NCI-H345 treated with DMSO at 0.1 percent for 48 hours (cell line): ENCODE results near the gene IL1F10.
"Not testable (repeated sequence)": the region's sequence is repeated elsewhere in the genome, so short reads cannot be mapped to it uniquely, and the experiment has no call there.

Experiments used
- DNase-seq: peaks from one replicate; lab custom pipeline; 2025; ENCODE audit not compliant: unreplicated experiment; lab: John Stamatoyannopoulos, UW

Gene IL1F10

DNA sequence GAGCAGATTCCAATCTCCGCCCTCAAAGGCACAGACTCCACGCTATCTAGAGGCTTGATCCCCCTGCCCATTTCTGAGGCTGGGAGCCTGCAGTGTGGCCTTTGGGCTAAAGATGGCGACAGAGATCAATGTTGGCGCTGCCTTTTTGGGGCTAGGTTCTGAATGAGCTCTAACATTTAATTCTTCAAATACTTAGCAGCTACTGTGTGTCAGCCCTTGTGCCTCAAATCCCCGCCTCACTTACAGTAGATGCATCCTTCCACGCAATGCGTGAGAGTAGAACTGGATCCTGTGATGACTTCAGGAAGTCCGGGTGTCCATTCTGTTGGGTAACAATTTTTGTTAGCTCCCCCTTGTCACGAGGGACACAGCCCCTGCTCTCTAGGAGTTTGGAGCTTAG, 12.4 kb downstream of the IL1F10 start:
- no peak for DNase-seq

DNA sequence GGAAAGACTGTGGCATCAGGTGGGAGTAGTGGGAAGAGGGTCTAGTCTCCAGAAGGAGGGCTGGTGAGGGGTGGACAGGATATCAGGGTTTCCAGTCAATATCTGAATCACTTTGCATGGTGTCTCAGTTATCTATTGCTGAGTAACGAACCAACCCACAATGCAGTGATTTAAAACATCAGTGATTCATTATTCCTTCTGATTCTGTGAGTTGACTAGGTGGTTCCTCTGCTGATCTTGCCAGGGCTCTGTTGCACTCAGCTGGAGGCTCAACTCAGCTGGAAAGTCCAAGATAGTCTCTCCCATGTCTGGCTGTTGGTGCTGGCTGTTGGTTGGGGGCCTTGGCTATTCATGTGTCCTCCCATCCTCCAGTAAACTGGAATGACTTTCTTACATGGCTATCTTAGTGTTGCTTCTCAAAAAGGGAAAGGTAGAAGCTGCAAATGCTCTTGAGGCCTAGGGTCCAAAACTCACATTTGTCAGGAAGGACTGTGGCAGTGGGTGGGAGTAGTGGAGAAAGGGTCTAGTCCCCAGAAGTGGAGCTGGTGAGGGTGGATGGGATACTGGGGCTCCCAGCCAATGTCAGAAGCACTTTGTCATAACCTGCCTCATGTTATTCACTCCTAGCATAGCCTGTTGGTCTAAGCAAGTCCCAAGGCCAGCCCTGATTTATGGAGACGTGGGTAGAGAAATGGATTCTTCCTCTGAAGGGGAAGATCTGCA, 13.9 kb downstream of the IL1F10 start:
- DNase-seq: no peak

DNA sequence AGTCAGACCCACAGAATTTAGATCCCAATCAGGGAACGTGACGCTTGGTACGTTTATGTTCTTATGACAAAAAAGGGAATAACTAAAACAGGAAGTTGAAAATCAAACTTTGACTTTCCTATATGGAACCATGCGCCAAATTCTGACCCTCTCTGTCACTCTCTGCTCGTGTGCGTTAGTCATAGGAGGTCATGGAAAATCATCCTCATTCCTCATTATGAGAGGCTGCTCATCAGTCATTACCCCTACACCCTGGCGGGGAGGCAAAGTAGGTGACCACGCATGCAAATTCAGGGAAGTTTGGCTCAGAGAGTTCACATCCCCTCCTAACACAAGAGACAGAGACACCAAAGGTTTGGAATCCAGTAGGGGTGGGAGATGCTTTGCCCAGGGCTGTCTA, 15.5 kb downstream of the IL1F10 start:
- no peak for DNase-seq

DNA sequence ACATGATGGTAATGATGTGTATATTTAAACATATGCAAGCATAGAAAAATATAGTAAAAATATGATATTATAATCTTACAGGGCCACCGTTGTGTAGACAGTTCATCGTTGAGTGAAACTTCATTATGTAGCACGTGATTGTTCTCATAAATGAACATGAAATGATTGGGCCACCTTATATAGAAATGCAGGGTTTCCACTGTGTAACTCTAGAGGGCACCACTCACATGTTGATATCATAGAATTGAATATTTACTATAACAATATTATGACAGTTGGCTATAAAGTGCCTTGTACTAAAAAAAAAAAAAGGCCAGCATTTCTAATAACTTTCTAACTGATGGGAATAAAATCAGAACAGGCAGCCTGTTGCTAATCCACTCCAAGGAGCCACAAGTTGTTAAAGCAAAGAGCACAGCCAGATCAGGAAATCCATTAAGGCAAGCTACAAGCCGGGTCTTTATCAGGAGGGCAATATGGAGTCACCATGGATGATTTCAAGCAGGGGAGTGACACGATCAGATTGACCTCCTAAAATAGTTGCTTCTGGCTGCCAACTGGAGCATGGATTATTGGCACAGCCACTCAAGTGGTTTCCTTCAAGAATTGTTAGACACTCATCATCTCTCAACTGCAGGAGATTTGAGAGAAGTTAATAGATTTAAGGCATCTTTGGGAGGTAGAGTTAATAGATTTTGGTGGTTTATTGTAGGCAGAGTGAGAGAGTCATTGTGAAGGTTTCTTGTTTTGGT, 16.7 kb downstream of the IL1F10 start:
- no peak for DNase-seq

DNA sequence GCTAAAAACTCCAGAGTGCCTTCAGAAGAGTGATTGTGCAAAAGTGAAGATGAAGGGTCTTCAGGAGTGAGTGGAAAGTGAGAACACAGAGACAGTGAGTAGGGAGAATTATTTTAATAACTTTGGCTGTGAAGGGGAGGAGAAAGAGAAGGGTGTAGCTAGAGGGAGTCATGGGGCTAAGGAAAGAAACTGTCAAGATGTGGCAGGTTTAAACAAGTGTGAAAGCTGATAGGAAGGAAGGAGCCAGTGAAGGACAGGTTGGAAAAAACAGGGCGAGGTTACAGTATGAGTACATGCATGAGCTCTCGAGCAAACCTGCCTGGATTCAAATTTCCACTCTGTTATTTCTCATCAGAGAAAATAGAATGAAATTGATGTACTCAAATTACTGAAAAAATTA, 17.8 kb downstream of the IL1F10 start:
- DNase-seq: no peak

DNA sequence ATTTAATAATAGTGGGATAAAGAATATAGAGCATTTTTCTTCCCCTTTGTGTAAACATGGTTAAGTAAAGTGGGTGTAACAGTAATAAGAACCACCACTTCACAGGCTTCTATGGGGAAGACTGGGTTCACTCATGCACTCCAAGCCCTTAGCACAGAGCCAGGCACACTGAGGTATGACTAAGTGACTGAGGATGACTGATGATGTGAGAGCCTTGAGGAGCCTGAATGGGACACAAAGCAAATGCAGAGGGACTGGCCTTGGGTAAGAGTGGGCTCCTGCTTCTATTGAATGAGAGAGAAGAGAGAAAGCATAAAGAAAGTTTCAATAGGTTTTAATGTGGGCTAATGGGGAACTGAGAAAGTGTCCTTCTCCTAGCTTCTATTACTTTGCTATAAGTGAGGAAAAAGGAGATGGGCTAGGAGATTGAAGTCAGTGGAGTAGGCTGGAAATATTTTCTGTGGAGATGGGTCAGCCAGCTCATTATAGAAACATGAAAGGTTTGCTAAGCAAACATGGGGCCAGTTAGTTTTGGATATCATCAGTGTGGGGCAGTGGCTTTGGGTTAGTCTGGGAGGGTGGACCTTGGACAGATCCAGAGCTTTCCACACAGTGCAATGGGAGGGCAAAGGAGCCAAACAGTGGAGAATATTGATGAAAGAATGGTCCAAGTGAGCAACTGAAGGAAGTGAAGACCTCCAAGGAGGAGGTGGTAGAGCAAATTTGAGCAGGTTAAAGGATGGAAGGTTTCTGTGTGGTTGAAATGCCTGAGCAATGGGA, 20.6 kb downstream of the IL1F10 start:
- DNase-seq: no peak

DNA sequence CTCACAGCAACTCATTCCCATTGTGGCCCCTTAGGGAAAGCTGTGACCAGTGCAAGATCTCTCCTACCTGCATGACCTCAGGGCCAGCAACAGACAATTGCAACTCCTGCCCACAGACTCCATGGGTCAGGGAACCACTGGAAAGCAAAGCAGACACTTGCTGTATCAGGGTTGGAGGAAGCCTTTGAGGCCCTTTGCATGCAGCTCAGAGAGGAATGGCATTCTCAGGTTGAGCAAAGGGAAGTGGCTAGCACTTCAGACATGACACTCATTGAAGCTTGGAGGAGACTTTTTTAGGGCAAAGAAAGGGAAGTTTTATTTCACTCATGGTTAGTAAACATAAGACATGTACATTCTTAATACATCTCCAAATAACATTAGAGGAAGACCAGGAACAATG, 22.1 kb downstream of the IL1F10 start:
- no peak for DNase-seq

DNA sequence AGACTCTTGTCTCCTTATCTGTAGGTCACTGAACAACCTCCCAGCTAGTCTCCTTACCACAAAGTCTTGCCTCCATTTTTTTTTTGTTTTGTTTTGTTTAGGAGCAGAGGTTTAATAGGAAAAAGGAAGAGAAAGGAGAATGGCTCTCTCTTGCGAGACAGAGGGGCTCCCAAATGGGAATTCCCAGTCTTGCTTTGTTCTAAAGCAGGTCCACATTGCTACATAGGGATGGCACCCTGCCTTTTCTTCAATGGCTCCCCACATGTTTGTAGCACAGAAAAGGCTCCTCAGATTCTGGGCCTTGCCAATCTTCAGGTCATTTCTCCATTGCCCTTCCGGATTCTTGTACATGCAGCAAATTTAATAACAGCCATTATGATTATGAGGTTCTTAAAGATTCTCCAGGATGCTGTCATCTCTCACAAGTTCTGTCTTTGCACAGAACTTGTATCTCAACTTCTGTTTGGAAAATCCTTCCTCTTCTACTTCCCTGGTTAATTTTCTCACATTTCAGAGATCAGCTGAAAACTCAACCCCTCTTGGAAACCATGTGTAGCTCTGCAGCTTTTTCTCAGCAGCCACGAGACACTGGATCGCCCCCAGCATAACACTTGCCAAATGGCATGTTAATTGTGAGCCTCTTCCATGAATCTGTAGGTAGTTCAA, 23.6 kb downstream of the IL1F10 start:
- DNase-seq: no peak

DNA sequence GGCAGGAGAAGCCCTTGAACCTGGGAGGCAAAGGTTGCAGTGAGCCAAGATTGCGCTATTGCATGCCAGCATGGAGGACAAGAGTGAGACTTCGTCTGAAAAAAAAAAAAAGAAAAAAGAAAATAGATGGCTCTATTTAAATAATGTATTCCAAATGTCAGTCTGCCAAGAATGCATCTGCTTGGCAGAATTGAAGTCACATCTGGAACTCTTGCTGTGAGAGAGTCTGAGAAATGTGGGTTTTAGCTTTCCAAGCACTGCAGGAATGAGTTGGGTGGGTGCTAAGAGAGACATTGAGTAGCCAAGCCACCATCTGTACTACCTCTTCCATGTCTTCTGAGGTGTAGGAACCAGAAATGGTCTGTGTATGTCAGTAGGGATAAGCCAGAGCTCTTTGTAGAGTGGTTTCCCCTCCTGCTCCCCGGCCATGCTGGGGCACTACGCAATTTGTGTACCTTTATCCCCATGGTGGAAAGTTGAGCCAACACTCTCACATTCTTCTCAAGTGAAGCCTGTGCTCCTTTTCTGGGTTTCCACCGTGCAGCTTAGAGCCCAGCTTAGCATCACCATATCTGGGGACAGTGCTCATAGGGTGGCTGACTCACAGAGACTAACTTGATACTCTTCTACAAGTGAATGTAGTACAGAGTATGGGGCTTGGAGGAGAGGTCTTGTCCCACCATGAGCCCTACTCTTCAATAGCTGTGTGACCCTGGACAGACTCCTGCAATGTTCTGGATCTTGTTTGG, 25.3 kb downstream of the IL1F10 start:
- no peak for DNase-seq

DNA sequence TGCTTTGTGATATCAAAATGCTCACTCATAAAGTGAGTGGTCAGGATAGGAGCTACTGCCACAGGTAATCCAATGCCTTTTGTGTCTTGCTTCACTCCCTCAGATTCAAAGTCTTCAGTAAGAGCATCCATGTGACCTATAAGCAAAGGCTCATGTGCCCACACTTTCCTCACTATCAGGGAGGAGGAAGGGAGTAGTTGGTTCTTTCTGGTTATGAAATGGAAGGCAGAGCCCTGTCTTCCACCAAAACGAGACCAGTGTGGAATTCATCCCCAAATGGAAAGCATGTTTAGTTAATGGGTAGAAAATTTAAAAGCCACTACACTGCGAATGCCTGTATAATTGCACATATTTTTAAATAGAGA, 25.8 kb downstream of the IL1F10 start:
- no peak for DNase-seq

DNA sequence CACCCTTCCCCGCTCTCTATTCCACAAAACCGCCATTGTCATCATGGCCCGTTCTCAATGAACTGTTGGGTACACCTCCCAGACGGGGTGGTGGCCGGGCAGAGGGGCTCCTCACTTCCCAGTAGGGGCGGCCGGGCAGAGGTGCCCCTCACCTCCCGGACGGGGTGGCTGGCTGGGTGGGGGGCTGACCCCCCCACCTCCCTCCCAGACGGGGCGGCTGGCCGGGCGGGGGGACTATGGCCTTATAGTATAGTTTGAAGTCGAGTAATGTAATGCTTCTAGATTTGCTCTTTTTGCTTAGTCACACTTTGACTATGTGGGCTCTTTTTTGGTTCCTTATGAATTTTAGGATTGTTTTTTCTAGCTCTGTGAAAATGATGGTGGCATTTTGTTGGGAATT, 28.5 kb downstream of the IL1F10 start:
- DNase-seq: not testable (repeated sequence)

DNA sequence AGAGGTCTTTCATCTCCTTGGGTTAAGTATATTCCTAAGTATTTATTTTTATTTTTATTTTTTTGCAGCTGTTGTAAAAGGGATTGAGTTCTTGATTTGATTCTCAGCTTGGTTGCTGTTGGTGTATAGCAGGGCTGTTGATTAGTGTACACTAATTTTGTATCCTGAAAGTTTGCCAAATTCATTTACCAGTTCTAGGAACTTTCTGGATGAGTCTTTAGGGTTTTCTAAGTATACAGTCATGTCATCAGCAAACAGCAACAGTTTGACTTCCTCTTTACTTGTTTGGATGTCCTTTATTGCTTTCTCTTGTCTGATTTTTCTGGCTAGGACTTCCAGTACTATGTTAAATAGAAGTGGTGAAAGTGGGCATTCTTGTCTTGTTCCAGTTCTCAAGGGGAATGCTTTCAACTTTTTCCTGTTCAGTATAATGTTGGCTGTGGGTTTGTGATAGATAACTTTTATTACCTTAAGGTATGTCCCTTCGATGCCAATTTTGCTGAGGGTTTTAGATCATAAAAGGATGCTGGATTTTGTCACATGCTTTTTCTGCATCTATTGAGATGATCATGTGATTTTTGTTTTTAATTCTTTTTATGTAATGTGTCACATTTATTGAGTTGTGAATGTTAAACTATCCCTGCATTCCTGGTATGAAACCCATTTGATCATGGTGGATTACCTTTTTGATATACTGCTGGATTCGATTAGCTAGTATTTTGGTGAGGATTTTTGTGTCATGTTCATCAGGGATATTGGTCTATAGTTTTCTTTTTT, 29.3 kb downstream of the IL1F10 start:
- not testable (repeated sequence) for DNase-seq

DNA sequence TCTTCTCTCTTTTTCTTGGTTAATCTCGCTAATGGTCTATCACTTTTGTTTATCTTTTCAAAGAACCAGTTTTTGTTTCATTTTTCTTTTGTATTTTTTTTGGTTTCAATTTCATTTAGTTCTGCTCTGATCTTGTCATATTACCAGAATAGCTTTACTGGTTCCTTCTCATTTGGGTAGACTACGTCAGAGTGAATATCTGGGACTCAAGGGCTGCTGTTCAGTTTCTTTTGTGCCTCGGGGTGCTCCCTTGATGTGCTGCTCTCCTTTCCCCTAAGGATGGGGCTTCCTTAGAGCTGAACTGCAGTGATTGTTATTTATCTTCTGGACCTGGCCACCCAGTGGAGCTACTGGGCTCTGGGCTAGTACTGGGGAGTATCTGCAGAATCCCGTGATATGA, 30.3 kb downstream of the IL1F10 start:
- DNase-seq: no peak

DNA sequence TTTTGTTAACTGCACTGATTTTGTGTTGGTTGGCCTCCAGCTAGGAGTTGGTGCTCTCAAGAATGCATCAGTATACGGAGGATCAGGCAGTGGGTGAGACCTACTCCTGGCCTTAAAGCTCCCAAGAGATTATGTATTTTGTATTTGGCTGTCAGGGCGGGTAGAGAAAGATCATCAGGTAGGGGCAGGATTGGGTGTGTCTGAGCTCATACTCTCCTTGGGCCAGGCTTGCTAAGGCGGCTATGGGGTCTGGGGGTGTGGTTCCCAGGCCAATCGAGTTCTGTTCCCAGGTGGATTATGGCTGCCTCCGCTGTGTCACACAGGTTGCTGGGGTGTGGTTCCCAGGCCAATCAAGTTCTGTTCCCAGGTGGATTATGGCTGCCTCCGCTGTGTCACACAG, 30.8 kb downstream of the IL1F10 start:
- DNase-seq: no peak

DNA sequence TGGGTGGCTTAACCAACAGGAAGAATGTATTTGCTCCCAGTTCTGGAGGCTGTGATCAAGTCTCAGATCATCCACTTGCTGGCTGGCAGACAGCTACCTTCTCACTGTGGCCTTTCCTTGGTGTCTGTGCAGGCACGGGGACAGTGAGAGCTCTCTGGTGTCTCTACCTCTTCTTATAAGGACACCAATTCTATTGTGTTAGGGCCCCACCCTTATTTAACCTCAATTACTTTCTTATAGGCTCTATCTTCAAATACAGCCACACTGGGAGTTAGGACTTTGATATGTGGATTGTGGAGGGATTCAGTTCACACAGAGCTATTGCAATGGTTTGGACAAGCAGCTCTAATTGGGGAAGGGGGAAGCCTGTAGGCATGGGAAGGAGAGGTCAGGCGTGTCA, 34.4 kb downstream of the IL1F10 start:
- no peak for DNase-seq

DNA sequence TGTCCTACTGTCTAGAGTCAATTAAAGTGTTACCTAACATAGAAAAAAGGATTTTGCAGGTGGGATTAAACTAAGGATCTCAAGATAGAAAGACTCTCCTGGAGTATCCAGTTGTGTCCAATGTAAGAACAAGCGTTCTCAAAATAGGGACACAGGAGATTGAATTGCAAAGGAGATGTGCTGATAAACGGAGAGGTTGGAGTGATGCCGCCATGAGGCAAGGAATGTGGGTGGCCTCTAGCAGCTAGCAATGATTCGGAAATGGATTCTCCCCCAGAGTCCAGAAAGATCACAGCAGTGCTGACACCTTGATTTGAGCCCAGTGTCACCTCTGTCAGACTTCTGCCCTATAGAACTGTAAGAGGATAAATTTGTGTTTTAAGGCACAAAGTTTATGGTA, 35.5 kb downstream of the IL1F10 start:
- DNase-seq: no peak

DNA sequence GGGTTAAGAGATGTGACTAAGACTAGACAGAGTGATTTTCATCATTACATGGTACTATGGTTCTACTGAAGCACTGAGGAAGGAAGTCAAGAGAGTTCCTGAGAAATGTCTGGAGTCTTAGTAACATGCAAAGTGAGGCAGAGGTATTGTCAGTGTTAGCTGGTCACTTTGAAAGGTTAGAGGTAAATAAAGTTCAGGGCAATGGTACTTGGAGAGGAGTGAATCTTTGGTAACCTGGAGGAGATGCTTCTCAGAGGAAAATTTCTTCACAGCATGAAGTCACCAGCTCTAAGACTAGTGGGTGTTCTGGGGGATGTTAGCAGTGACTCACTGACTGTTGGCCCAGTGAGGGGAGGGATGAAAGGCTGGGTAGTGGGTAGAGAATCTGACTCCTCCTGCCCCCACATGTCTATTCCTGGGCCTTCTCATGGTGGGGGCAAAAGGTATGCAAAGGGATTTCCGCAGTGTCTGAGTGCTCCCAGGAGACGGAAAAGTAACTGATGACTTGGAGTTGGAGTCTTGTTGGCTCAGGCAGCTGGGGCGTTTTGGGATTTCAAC, 36.4 kb downstream of the IL1F10 start:
- DNase-seq: no peak

DNA sequence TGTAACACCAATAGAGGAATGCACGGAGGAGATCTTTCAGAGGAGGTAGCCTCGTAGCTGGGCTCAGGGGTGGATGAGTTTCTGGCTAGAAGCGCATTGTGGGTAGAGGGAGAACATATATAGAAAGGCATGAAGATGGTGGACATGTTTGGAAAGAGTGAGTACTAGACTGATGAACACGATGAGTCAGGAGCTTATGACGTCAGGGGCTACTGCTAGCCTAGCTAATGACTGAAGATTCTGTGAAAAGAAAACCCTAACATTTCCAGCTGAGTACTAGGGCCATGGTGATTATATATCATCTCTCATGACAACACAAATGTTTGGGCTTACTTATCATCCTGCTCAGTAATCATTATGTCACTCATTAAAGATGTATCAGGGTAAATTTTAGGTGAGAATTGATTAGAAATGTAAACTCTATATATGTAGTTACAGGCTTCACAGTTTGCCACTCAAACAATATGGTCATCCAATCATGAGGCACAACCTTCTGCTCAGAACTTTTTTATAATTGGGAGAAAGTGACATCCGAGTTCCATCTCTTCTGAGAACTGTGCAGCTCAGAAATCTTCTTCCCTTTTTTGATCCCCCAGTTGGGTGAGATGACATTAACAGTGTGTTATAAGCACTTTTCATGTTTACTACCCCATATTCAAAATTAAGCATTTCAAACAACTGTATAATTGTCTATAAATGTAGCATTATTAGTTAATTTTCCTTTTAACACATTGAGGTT, 37.4 kb downstream of the IL1F10 start:
- no peak for DNase-seq

DNA sequence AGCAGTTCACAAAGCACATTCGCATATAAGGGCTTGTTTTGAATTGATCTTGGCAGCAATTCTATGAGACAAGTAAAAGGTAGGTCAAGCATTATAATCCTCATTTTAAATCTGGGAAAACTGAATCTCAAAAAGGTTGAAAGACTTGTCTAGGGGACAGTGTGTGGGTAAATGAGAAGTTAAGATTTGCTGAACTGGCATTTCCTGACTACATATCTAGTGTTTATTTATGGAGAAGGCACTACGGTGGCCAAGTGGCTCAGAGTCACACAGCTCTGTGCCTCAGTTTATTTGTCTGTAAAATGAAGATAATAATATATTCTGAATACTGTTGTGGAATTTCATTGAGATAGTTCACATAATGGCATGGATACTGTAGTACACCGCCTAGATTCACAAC, 43.4 kb downstream of the IL1F10 start:
- no peak for DNase-seq
